Activated T-cell treated with anti-CD3 and anti-CD28 coated beads, Interleukin-2, amount 50 U/mL, for 48 hours (primary cell): Measurements from ENCODE around the gene NPHP3.
"Not testable (repeated sequence)": the region's sequence is repeated elsewhere in the genome, so short reads cannot be mapped to it uniquely, and the experiment has no call there.

Experiments used
- DNase-seq, 2 experiments: peaks; one replicate each; pipeline ENCODE4 v3.0.0-alpha.2; 2020

The NPHP3 gene

GRCh38 chr3:132641427-132641826, 80.8 kb downstream of the NPHP3 start:
- DNase-seq: not testable (repeated sequence)

- DNase-seq: no peak
These were observed 83.5 kb downstream of the NPHP3 start for GRCh38 chr3:132638706-132639105.

- no peak for DNase-seq
These were observed 84.6 kb downstream of the NPHP3 start for GRCh38 chr3:132637590-132637989.

- no peak for DNase-seq
These were observed 87.2 kb downstream of the NPHP3 start for GRCh38 chr3:132635052-132635451.
